ENCODE results near the gene KIAA2012.

Gene KIAA2012

GRCh38 chr2:202049092-202049728 lies 23.8 kb upstream of the KIAA2012 start:
- H3K36me3 ChIP-seq (ENCODE audit: control insufficient read depth, low read length): no peaks in the 10 kb centered on the region
- no peaks in the 10 kb centered on the region for H3K79me2 ChIP-seq (ENCODE audit: control insufficient read depth, low read length)
- H3K9me3 ChIP-seq (ENCODE audit: control insufficient read depth, insufficient read depth, low read length): no peaks in the 10 kb centered on the region
- H3K4me1 ChIP-seq (ENCODE audit: control insufficient read depth, low read length): no peaks in the 10 kb centered on the region
- no peak overlapping the region for H3K27ac ChIP-seq (ENCODE audit: low read depth, low read length)
- H3K27me3 ChIP-seq (ENCODE audit: control insufficient read depth, low read length): peaks cover 11% of the 10 kb centered on the region
- H3K4me2 ChIP-seq (ENCODE audit: low read length): no peak overlapping the region
- H3K4me3 ChIP-seq (ENCODE audit: low read length): no peak overlapping the region
- no peaks in the 10 kb centered on the region for H3K9me2 ChIP-seq (replicated peaks; ENCODE audit: control insufficient read depth, low read length)
- H3F3A ChIP-seq (ENCODE audit: control insufficient read depth, insufficient read depth): no peaks in the 10 kb centered on the region
- H4K20me1 ChIP-seq (ENCODE audit: control insufficient read depth, insufficient read depth, low read depth, low read length): no peaks in the 10 kb centered on the region
- no peak for TF ChIP-seq CTCF (IDR thresholded peaks at IDR 0.05; ENCODE audit: low read depth, low read length, poor library complexity, severe bottlenecking)
- no peak for TF ChIP-seq EZH2phosphoT487 (IDR thresholded peaks at IDR 0.05; ENCODE audit: borderline replicate concordance, low read length)

GRCh38 chr2:202049840-202050239 lies 23.2 kb upstream of the KIAA2012 start:
- no peak overlapping the region for H3K4me3 ChIP-seq (ENCODE audit: low read length)
- H3K27me3 ChIP-seq (ENCODE audit: control insufficient read depth, low read length): peaks cover 10% of the 10 kb centered on the region
- H3K4me2 ChIP-seq (ENCODE audit: low read length): no peak overlapping the region
- H3K9me3 ChIP-seq (ENCODE audit: control insufficient read depth, insufficient read depth, low read length): no peaks in the 10 kb centered on the region
- H3K79me2 ChIP-seq (ENCODE audit: control insufficient read depth, low read length): no peaks in the 10 kb centered on the region
- no peaks in the 10 kb centered on the region for H3K9me2 ChIP-seq (replicated peaks; ENCODE audit: control insufficient read depth, low read length)
- no peaks in the 10 kb centered on the region for H3K36me3 ChIP-seq (ENCODE audit: control insufficient read depth, low read length)
- no peaks in the 10 kb centered on the region for H3F3A ChIP-seq (ENCODE audit: control insufficient read depth, insufficient read depth)
- H4K20me1 ChIP-seq (ENCODE audit: control insufficient read depth, insufficient read depth, low read depth, low read length): no peaks in the 10 kb centered on the region
- no peak for TF ChIP-seq EZH2phosphoT487 (IDR thresholded peaks at IDR 0.05; ENCODE audit: borderline replicate concordance, low read length)
- no peak for TF ChIP-seq CTCF (IDR thresholded peaks at IDR 0.05; ENCODE audit: low read depth, low read length, poor library complexity, severe bottlenecking)
- H3K27ac ChIP-seq (ENCODE audit: low read depth, low read length): no peak overlapping the region
- no peaks in the 10 kb centered on the region for H3K4me1 ChIP-seq (ENCODE audit: control insufficient read depth, low read length)

GRCh38 chr2:202050652-202051051 lies 22.4 kb upstream of the KIAA2012 start:
- Histone ChIP-seq H3K9me3 (ENCODE audit: control insufficient read depth, insufficient read depth, low read length) (no peaks in the 10 kb centered on the region), H3K4me3 (ENCODE audit: low read length) (no peak overlapping the region), H3K4me2 (ENCODE audit: low read length) (no peak overlapping the region), H3F3A (ENCODE audit: control insufficient read depth, insufficient read depth) (no peaks in the 10 kb centered on the region), H3K27ac (ENCODE audit: low read depth, low read length) (no peak overlapping the region), H3K79me2 (ENCODE audit: control insufficient read depth, low read length) (no peaks in the 10 kb centered on the region), H3K4me1 (ENCODE audit: control insufficient read depth, low read length) (no peaks in the 10 kb centered on the region), H4K20me1 (ENCODE audit: control insufficient read depth, insufficient read depth, low read depth, low read length) (no peaks in the 10 kb centered on the region), H3K9me2 (replicated peaks; ENCODE audit: control insufficient read depth, low read length) (no peaks in the 10 kb centered on the region), H3K36me3 (ENCODE audit: control insufficient read depth, low read length) (no peaks in the 10 kb centered on the region), H3K27me3 (ENCODE audit: control insufficient read depth, low read length) (peaks cover 7% of the 10 kb centered on the region; the same call in 1 of the 2 replicates)
- TF ChIP-seq EZH2phosphoT487 (IDR thresholded peaks at IDR 0.05; ENCODE audit: borderline replicate concordance, low read length) (no peak), CTCF (IDR thresholded peaks at IDR 0.05; ENCODE audit: low read depth, low read length, poor library complexity, severe bottlenecking) (no peak)
